SU-DHL-6 (cell line): ENCODE data around the gene MAP1LC3B2.

Experiments used
- H2AFZ ChIP-seq: fragments of 200-600 bp; sonication (generic); 2 replicates; pipeline ENCODE4 v1.6.1; 2014; ENCODE audit warnings: low read depth, mild to moderate bottlenecking, moderate library complexity, mixed read lengths, antibody characterized with exemption, low read length; ENCODE audit not compliant: severe bottlenecking
- H3F3A ChIP-seq: fragments of 200-600 bp; shearing (Covaris generic); 2 replicates; pipeline ENCODE4 v1.6.0; 2016; ENCODE audit warnings: antibody characterized with exemption, mild to moderate bottlenecking; ENCODE audit not compliant: insufficient read depth
- H3K27ac ChIP-seq: fragments of 200-600 bp; sonication (generic); 2 replicates; pipeline ENCODE4 v1.5.1; 2016; ENCODE audit warnings: low read depth, mild to moderate bottlenecking, low read length, moderate library complexity, mixed read lengths
- H3K27me3 ChIP-seq: fragments of 200-600 bp; sonication (generic), shearing (Covaris generic); 2 replicates; pipeline ENCODE4 v1.6.0; 2014; ENCODE audit warnings: mild to moderate bottlenecking, low read length
- H3K36me3 ChIP-seq: fragments of 200-600 bp; sonication (generic); 2 replicates; pipeline ENCODE4 v1.6.1; 2014; ENCODE audit warnings: mild to moderate bottlenecking, low read length, mixed read lengths
- H3K4me2 ChIP-seq: fragments of 300-600, 200-600 bp; shearing (Covaris generic), sonication (generic); 2 replicates; pipeline ENCODE4 v1.6.0; 2014; ENCODE audit warnings: low read length, low read depth, mild to moderate bottlenecking; ENCODE audit not compliant: poor library complexity, severe bottlenecking
- H3K4me3 ChIP-seq: fragments of 200-600 bp; sonication (generic); 2 replicates; pipeline ENCODE4 v1.5.1; 2014; ENCODE audit warnings: antibody characterized with exemption, low read length, mild to moderate bottlenecking, mixed read lengths; ENCODE audit not compliant: insufficient read depth, poor library complexity, severe bottlenecking
- H3K79me2 ChIP-seq: fragments of 200-600 bp; sonication (generic); 2 replicates; pipeline ENCODE4 v1.6.1; 2014; ENCODE audit warnings: mild to moderate bottlenecking, low read length, moderate library complexity; ENCODE audit not compliant: insufficient read depth
- H3K9ac ChIP-seq: fragments of 200-600 bp; sonication (generic); 2 replicates; pipeline ENCODE4 v1.7.0; 2014; ENCODE audit warnings: mild to moderate bottlenecking, low read length
- H3K9me2 ChIP-seq: fragments of 200-600 bp; sonication (generic); replicated peaks from 2 replicates; pipeline ENCODE4 v1.6.1; 2014; ENCODE audit warnings: low read length; ENCODE audit not compliant: insufficient read depth
- H3K9me3 ChIP-seq: fragments of 200-600 bp; sonication (generic); 2 replicates; pipeline ENCODE4 v1.6.1; 2014; ENCODE audit warnings: low read length, mixed read lengths; ENCODE audit not compliant: insufficient read depth
- H4K20me1 ChIP-seq: fragments of 200-600 bp; sonication (generic); 2 replicates; pipeline ENCODE4 v1.6.1; 2014; ENCODE audit warnings: low read depth, mild to moderate bottlenecking, antibody characterized with exemption, low read length, moderate library complexity, mixed read lengths
- CTCF ChIP-seq: fragments of 200-600 bp; sonication (generic); IDR thresholded peaks from one replicate; pipeline ENCODE4 v1.5.1; 2017; ENCODE audit warnings: antibody characterized with exemption, mild to moderate bottlenecking, low read length, moderate library complexity; ENCODE audit not compliant: insufficient read depth, poor library complexity, severe bottlenecking
- EZH2phosphoT487 ChIP-seq: fragments of 200-600 bp; sonication (generic), shearing (Covaris generic); conservative IDR thresholded peaks from 2 replicates; pipeline ENCODE4 v1.6.1; 2018; ENCODE audit warnings: mild to moderate bottlenecking, antibody characterized with exemption, low read length, moderate library complexity, mixed read lengths

Gene MAP1LC3B2

GRCh38 chr12:116613256-116613655 lies 54.1 kb downstream of the MAP1LC3B2 start:
- Histone ChIP-seq H3K79me2 (no peaks in the 10 kb centered on the region), H3K27ac (no peak overlapping the region), H3K9me2 (no peaks in the 10 kb centered on the region), H3K4me2 (no peak overlapping the region), H4K20me1 (no peaks in the 10 kb centered on the region), H2AFZ (no peak overlapping the region), H3K9me3 (no peaks in the 10 kb centered on the region), H3K36me3 (no peaks in the 10 kb centered on the region), H3K4me3 (no peak overlapping the region), H3F3A (no peaks in the 10 kb centered on the region), H3K27me3 (no peaks in the 10 kb centered on the region), H3K9ac (no peak overlapping the region)
- TF ChIP-seq CTCF (no peak), EZH2phosphoT487 (no peak)

GRCh38 chr12:116614194-116614915 lies 55.2 kb downstream of the MAP1LC3B2 start:
- TF ChIP-seq EZH2phosphoT487 = no peak
- no peak for TF ChIP-seq CTCF
- Histone ChIP-seq H3K9ac (no peak overlapping the region), H3F3A (no peaks in the 10 kb centered on the region), H4K20me1 (no peaks in the 10 kb centered on the region), H3K27ac (no peak overlapping the region), H3K27me3 (no peaks in the 10 kb centered on the region), H2AFZ (no peak overlapping the region), H3K9me2 (no peaks in the 10 kb centered on the region), H3K79me2 (no peaks in the 10 kb centered on the region), H3K4me3 (no peak overlapping the region), H3K4me2 (no peak overlapping the region), H3K9me3 (no peaks in the 10 kb centered on the region), H3K36me3 (no peaks in the 10 kb centered on the region)

- TF ChIP-seq EZH2phosphoT487 = no peak
- no peak for TF ChIP-seq CTCF
- Histone ChIP-seq H3K4me3 (no peak overlapping the region), H3K9me2 (no peaks in the 10 kb centered on the region), H3K27me3 (no peaks in the 10 kb centered on the region), H2AFZ (no peak overlapping the region), H3K9me3 (no peaks in the 10 kb centered on the region), H4K20me1 (no peaks in the 10 kb centered on the region), H3F3A (no peaks in the 10 kb centered on the region), H3K79me2 (no peaks in the 10 kb centered on the region), H3K4me2 (no peak overlapping the region), H3K27ac (no peak overlapping the region), H3K9ac (no peak overlapping the region), H3K36me3 (no peaks in the 10 kb centered on the region)
These were observed 56.1 kb downstream of the MAP1LC3B2 start for GRCh38 chr12:116615141-116615861.
